Measurements from ENCODE around the gene NCKAP5. TPM values are rescaled to one million over a fixed set of nuclear protein-coding genes. Genes with fewer than 3 reads are reported as not detected.

The NCKAP5 gene
- total RNA-seq, 1 experiment from 2014 or later, result 3.2 TPM

DNA sequence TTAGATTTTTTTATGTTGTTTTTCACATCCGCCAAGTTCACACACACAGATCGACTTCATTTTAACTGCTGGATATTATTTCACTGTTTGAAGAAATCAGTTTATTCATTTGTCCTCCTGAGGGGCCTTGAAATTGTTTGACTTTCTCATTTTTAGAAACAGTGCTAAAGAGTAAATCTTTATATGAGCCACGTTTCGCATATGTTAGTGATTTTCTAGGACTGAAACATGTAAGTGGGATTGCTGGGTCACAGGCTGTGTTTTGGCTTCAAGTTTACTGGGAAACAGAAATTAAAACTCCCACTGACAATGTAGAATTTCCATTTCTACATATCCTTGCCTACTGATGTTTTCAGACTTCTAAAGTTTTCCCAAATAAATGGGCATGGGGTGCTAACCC lies 363.8 kb downstream of the NCKAP5 start:
- Histone ChIP-seq H3F3A (ENCODE audit: low read length, unreplicated experiment) (peaks cover 4% of the 10 kb centered on the region), H4K20me1 (ENCODE audit: low read length) (no peaks in the 10 kb centered on the region), H3K27me3 (ENCODE audit: low read length) (no peaks in the 10 kb centered on the region), H3K9me2 (replicated peaks; ENCODE audit: low read length) (no peaks in the 10 kb centered on the region), H3K79me2 (ENCODE audit: low read length) (no peaks in the 10 kb centered on the region), H3K4me1 (ENCODE audit: insufficient read depth, low read length) (peaks cover 22% of the 10 kb centered on the region), H3K4me2 (ENCODE audit: low read length) (no peak overlapping the region), H3K36me3 (ENCODE audit: low read depth, low read length) (0 out of 2 replicates have a peak, but pooled peaks cover 7% of the 10 kb centered on the region), H2AFZ (ENCODE audit: low read length) (no peak overlapping the region), H3K27ac (ENCODE audit: low read length) (no peak overlapping the region), H3K4me3 (ENCODE audit: low read length) (no peak overlapping the region), H3K9me3 (ENCODE audit: low read length) (no peaks in the 10 kb centered on the region), H3K9ac (ENCODE audit: low read length) (no peak overlapping the region)
- no peak for TF ChIP-seq CTCF (conservative IDR thresholded peaks at IDR 0.05; ENCODE audit: low read depth, low read length)
- no peak for TF ChIP-seq EZH2 (IDR thresholded peaks at IDR 0.05; ENCODE audit: low read length, unreplicated experiment)
- no peak for TF ChIP-seq EZH2phosphoT487 (IDR thresholded peaks at IDR 0.05; ENCODE audit: borderline replicate concordance, low read length)
- POLR2A ChIA-PET (ENCODE audit: unreplicated experiment), result no interaction called here
- ATAC-seq, result no peak
- CTCF ChIA-PET, result no interaction called here
- intact Hi-C loops (cut with micrococcal nuclease), result loop anchor here (5.0 kb wide), 1 partner anchor 118 kb away; no protein-coding TSS in a partner anchor
- no peak for DNase-seq
- no TSS peak for BruUV-seq (replicated peaks)

GRCh38 chr2:133200684-133201421 lies 367.4 kb downstream of the NCKAP5 start:
- Histone ChIP-seq H3K27me3 (ENCODE audit: low read length) (no peaks in the 10 kb centered on the region), H3K4me3 (ENCODE audit: low read length) (no peak overlapping the region), H3K79me2 (ENCODE audit: low read length) (no peaks in the 10 kb centered on the region), H3K9me3 (ENCODE audit: low read length) (no peaks in the 10 kb centered on the region), H3K36me3 (ENCODE audit: low read depth, low read length) (no peaks in the 10 kb centered on the region), H4K20me1 (ENCODE audit: low read length) (no peaks in the 10 kb centered on the region), H3K27ac (ENCODE audit: low read length) (peak overlapping the region; percentile 77), H3K4me2 (ENCODE audit: low read length) (peak overlapping the region; percentile 59), H3K9me2 (replicated peaks; ENCODE audit: low read length) (no peaks in the 10 kb centered on the region), H2AFZ (ENCODE audit: low read length) (no peak overlapping the region), H3F3A (ENCODE audit: low read length, unreplicated experiment) (peaks cover 4% of the 10 kb centered on the region), H3K9ac (ENCODE audit: low read length) (peak overlapping the region; percentile 5; the same call in 1 of the 2 replicates), H3K4me1 (ENCODE audit: insufficient read depth, low read length) (peaks cover 35% of the 10 kb centered on the region)
- BruUV-seq (replicated peaks), result no TSS peak
- TF ChIP-seq EZH2phosphoT487 (IDR thresholded peaks at IDR 0.05; ENCODE audit: borderline replicate concordance, low read length), result no peak
- TF ChIP-seq EZH2 (IDR thresholded peaks at IDR 0.05; ENCODE audit: low read length, unreplicated experiment), result no peak
- TF ChIP-seq CTCF (conservative IDR thresholded peaks at IDR 0.05; ENCODE audit: low read depth, low read length), result no peak
- POLR2A ChIA-PET (ENCODE audit: unreplicated experiment), result interaction anchor here (0.6 kb wide), 1 partner anchor 54 kb away, joined by 3 read pairs; no protein-coding TSS in a partner anchor
- peak; percentile 91 for DNase-seq
- intact Hi-C loops (cut with micrococcal nuclease), result loop anchor here (2.0 to 5.0 kb wide), 3 partner anchors 62 to 360 kb away; no protein-coding TSS in a partner anchor
- ATAC-seq, result peak; percentile 99
- CTCF ChIA-PET, result no interaction called here

DNA sequence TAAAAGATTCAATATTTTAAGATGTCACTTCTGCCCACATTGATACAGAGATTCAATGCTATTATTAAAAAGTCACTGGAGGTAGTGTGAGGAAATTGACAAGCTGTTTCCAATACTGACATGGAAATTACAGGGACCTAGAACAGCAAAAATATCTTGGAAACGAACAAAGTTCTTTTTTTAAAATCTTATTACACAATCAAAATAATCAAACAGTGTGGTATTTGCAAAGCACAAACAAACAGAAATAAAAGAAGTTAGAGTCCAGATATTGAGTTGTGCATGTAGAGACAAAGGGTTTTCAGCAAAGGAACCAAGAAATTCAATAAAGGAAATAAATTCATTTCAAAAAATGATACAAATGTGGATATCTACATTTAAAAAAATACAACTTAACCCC lies 369.6 kb downstream of the NCKAP5 start:
- Histone ChIP-seq H3K27me3 (ENCODE audit: low read length) (no peaks in the 10 kb centered on the region), H2AFZ (ENCODE audit: low read length) (no peak overlapping the region), H3K9me2 (replicated peaks; ENCODE audit: low read length) (no peaks in the 10 kb centered on the region), H3K27ac (ENCODE audit: low read length) (no peak overlapping the region), H4K20me1 (ENCODE audit: low read length) (no peaks in the 10 kb centered on the region), H3K9ac (ENCODE audit: low read length) (no peak overlapping the region), H3K79me2 (ENCODE audit: low read length) (no peaks in the 10 kb centered on the region), H3K9me3 (ENCODE audit: low read length) (no peaks in the 10 kb centered on the region), H3K36me3 (ENCODE audit: low read depth, low read length) (no peaks in the 10 kb centered on the region), H3K4me2 (ENCODE audit: low read length) (0 out of 2 replicates have a peak overlapping the region, but pooled peaks have one; percentile 1), H3K4me3 (ENCODE audit: low read length) (no peak overlapping the region), H3F3A (ENCODE audit: low read length, unreplicated experiment) (peaks cover 4% of the 10 kb centered on the region), H3K4me1 (ENCODE audit: insufficient read depth, low read length) (peaks cover 35% of the 10 kb centered on the region)
- TF ChIP-seq CTCF (conservative IDR thresholded peaks at IDR 0.05; ENCODE audit: low read depth, low read length) (no peak), EZH2phosphoT487 (IDR thresholded peaks at IDR 0.05; ENCODE audit: borderline replicate concordance, low read length) (no peak), EZH2 (IDR thresholded peaks at IDR 0.05; ENCODE audit: low read length, unreplicated experiment) (no peak)
- ATAC-seq (no peak), DNase-seq (no peak)
- CTCF ChIA-PET, result no interaction called here
- POLR2A ChIA-PET (ENCODE audit: unreplicated experiment), result no interaction called here
- intact Hi-C loops (cut with micrococcal nuclease), result loop anchor here (10.0 kb wide), 1 partner anchor 236 kb away; no protein-coding TSS in a partner anchor
- BruUV-seq (replicated peaks), result no TSS peak

Data from PC-3 (cell line).